MG63 (cell line): ENCODE data around the gene PLEKHG2. TPM values are rescaled to one million over a fixed set of nuclear protein-coding genes. Genes with fewer than 3 reads are reported as not detected.

ENCODE experiments used
- DNase-seq: peaks from one replicate; pipeline ENCODE4 v3.0.0-alpha.2; 2020
- H3K27me3 ChIP-seq: fragments of 250-450 bp; sonication (Bioruptor Pico); 2 replicates; pipeline ENCODE4 v1.5.1; 2020; ENCODE audit warnings: mild to moderate bottlenecking, moderate library complexity
- H3K36me3 ChIP-seq: fragments of 250-450 bp; sonication (Bioruptor Pico); 2 replicates; pipeline ENCODE4 v1.5.1; 2020; ENCODE audit warnings: mild to moderate bottlenecking, moderate library complexity
- H3K4me3 ChIP-seq: fragments of 250-450 bp; sonication (Bioruptor Pico); 2 replicates; pipeline ENCODE4 v1.5.1; 2020; ENCODE audit warnings: mild to moderate bottlenecking, moderate library complexity
- H3K9me3 ChIP-seq: fragments of 250-450 bp; sonication (Bioruptor Pico); 2 replicates; pipeline ENCODE4 v1.5.1; 2020; ENCODE audit warnings: mild to moderate bottlenecking, moderate library complexity
- total RNA-seq: library from RNA; depleted of rRNA; stranded (reverse); fragments of >200 nt; shearing (Covaris generic); gene quantifications from 2 replicates; pipeline ENCODE4 v1.2.3, GENCODE V29; 2014; ENCODE audit warnings: low replicate concordance

PLEKHG2 gene
- total RNA-seq, 1 experiment from 2014 or later, result 12.4 TPM

GRCh38 chr19:39412867-39413271 is 400 bp downstream of the PLEKHG2 start:
- no peak for DNase-seq
- H3K9me3 ChIP-seq, result no peaks in the 10 kb centered on the region
- peaks cover 12% of the 10 kb centered on the region for H3K36me3 ChIP-seq
- H3K4me3 ChIP-seq, result peak overlapping the region; percentile 95
- no peaks in the 10 kb centered on the region for H3K27me3 ChIP-seq

GRCh38 chr19:39413272-39413910 is 922 bp downstream of the PLEKHG2 start:
- no peaks in the 10 kb centered on the region for H3K27me3 ChIP-seq
- H3K4me3 ChIP-seq, result peak overlapping the region; percentile 95
- H3K9me3 ChIP-seq, result no peaks in the 10 kb centered on the region
- peaks cover 7% of the 10 kb centered on the region for H3K36me3 ChIP-seq
- DNase-seq, result peak; percentile 64

- H3K9me3 ChIP-seq, result no peaks in the 10 kb centered on the region
- peaks cover 4% of the 10 kb centered on the region for H3K36me3 ChIP-seq
- peak overlapping the region; percentile 95 for H3K4me3 ChIP-seq
- H3K27me3 ChIP-seq, result no peaks in the 10 kb centered on the region
- peak; percentile 30 for DNase-seq
Measured at GRCh38 chr19:39413911-39414608, 1.6 kb downstream of the PLEKHG2 start.

- H3K27me3 ChIP-seq, result no peaks in the 10 kb centered on the region
- DNase-seq, result no peak
- H3K4me3 ChIP-seq, result no peak overlapping the region
- peaks cover 4% of the 10 kb centered on the region; the same call in 1 of the 2 replicates for H3K36me3 ChIP-seq
- H3K9me3 ChIP-seq, result no peaks in the 10 kb centered on the region
Measured at GRCh38 chr19:39415111-39416046, 2.9 kb downstream of the PLEKHG2 start.

GRCh38 chr19:39416152-39417120 is 4.0 kb downstream of the PLEKHG2 start:
- no peaks in the 10 kb centered on the region for H3K9me3 ChIP-seq

GRCh38 chr19:39417463-39418181 is 5.2 kb downstream of the PLEKHG2 start:
- peaks cover 4% of the 10 kb centered on the region; the same call in 1 of the 2 replicates for H3K36me3 ChIP-seq
- no peaks in the 10 kb centered on the region for H3K9me3 ChIP-seq
- no peak for DNase-seq
- no peak overlapping the region for H3K4me3 ChIP-seq
- H3K27me3 ChIP-seq, result no peaks in the 10 kb centered on the region

More at GRCh38 chr19:39416152-39417120, 4.0 kb downstream of the PLEKHG2 start:
- no peak for DNase-seq
- no peaks in the 10 kb centered on the region for H3K27me3 ChIP-seq
- H3K4me3 ChIP-seq, result no peak overlapping the region
- H3K36me3 ChIP-seq, result peaks cover 4% of the 10 kb centered on the region; the same call in 1 of the 2 replicates

GRCh38 chr19:39419003-39419402 is 6.5 kb downstream of the PLEKHG2 start:
- DNase-seq, result no peak
- H3K27me3 ChIP-seq, result no peaks in the 10 kb centered on the region
- peaks cover 4% of the 10 kb centered on the region; the same call in 1 of the 2 replicates for H3K36me3 ChIP-seq
- no peak overlapping the region for H3K4me3 ChIP-seq
- no peaks in the 10 kb centered on the region for H3K9me3 ChIP-seq

- peaks cover 7% of the 10 kb centered on the region for H3K36me3 ChIP-seq
- H3K9me3 ChIP-seq, result no peaks in the 10 kb centered on the region
- no peak for DNase-seq
- H3K27me3 ChIP-seq, result no peaks in the 10 kb centered on the region
- H3K4me3 ChIP-seq, result no peak overlapping the region
Measured at GRCh38 chr19:39420769-39421168, 8.3 kb downstream of the PLEKHG2 start.

GRCh38 chr19:39422020-39422419 is 9.6 kb downstream of the PLEKHG2 start:
- no peak overlapping the region for H3K4me3 ChIP-seq
- H3K27me3 ChIP-seq, result no peaks in the 10 kb centered on the region
- H3K9me3 ChIP-seq, result no peaks in the 10 kb centered on the region
- peaks cover 7% of the 10 kb centered on the region for H3K36me3 ChIP-seq
- no peak for DNase-seq

GRCh38 chr19:39423258-39424086 is 11.0 kb downstream of the PLEKHG2 start:
- Histone ChIP-seq H3K9me3 (no peaks in the 10 kb centered on the region), H3K27me3 (no peaks in the 10 kb centered on the region), H3K4me3 (no peak overlapping the region), H3K36me3 (peaks cover 7% of the 10 kb centered on the region)
- DNase-seq, result no peak

GRCh38 chr19:39424934-39425333 is 12.5 kb downstream of the PLEKHG2 start:
- H3K36me3 ChIP-seq, result peaks cover 2% of the 10 kb centered on the region; the same call in 1 of the 2 replicates
- no peaks in the 10 kb centered on the region for H3K9me3 ChIP-seq
- H3K27me3 ChIP-seq, result no peaks in the 10 kb centered on the region
- DNase-seq, result no peak
- no peak overlapping the region for H3K4me3 ChIP-seq

- H3K4me3 ChIP-seq, result no peak overlapping the region
- peaks cover 2% of the 10 kb centered on the region; the same call in 1 of the 2 replicates for H3K36me3 ChIP-seq
- H3K27me3 ChIP-seq, result no peaks in the 10 kb centered on the region
- H3K9me3 ChIP-seq, result no peaks in the 10 kb centered on the region
- DNase-seq, result no peak
Measured at GRCh38 chr19:39425744-39426143, 13.3 kb downstream of the PLEKHG2 start.

GRCh38 chr19:39426170-39426569 is 13.7 kb downstream of the PLEKHG2 start:
- H3K36me3 ChIP-seq, result peaks cover 6% of the 10 kb centered on the region; the same call in 1 of the 2 replicates
- no peaks in the 10 kb centered on the region for H3K9me3 ChIP-seq
- no peak for DNase-seq
- no peak overlapping the region for H3K4me3 ChIP-seq
- H3K27me3 ChIP-seq, result no peaks in the 10 kb centered on the region

- Histone ChIP-seq H3K27me3 (no peaks in the 10 kb centered on the region), H3K9me3 (no peaks in the 10 kb centered on the region), H3K4me3 (no peak overlapping the region), H3K36me3 (peaks cover 18% of the 10 kb centered on the region)
- DNase-seq, result no peak
Measured at GRCh38 chr19:39427707-39428106, 15.2 kb downstream of the PLEKHG2 start.
